Neural crest cell (in vitro differentiated cells): ENCODE results near the gene RESF1. TPM values are rescaled to one million over a fixed set of nuclear protein-coding genes. Genes with fewer than 3 reads are reported as not detected.

Experiments
- DNase-seq: peaks from one replicate; pipeline ENCODE4 v3.0.0; 2021; ENCODE audit warnings: low read depth, mixed read lengths, low spot score
- H3K27ac Mint-ChIP-seq: one replicate; pipeline ENCODE4 v1.8.0; 2021; ENCODE audit warnings: mild to moderate bottlenecking, mixed read lengths; ENCODE audit not compliant: unreplicated experiment
- H3K27me3 Mint-ChIP-seq: 2 replicates; pipeline ENCODE4 v1.8.0; 2021; ENCODE audit warnings: low read depth, mild to moderate bottlenecking, mixed read lengths
- H3K36me3 Mint-ChIP-seq: 2 replicates; pipeline ENCODE4 v1.8.0; 2021; ENCODE audit warnings: low read depth, mild to moderate bottlenecking, mixed read lengths
- H3K4me1 Mint-ChIP-seq: 2 replicates; pipeline ENCODE4 v1.8.0; 2021; ENCODE audit warnings: mixed read lengths
- H3K4me3 Mint-ChIP-seq: one replicate; pipeline ENCODE4 v1.8.0; 2021; ENCODE audit warnings: mild to moderate bottlenecking, mixed read lengths
- H3K9me3 Mint-ChIP-seq: 2 replicates; pipeline ENCODE4 v1.8.0; 2021; ENCODE audit warnings: mixed read lengths
- total RNA-seq: library from RNA; stranded (reverse); gene quantifications from 2 replicates; pipeline ENCODE4 v1.2.1, GENCODE V29; 2021
- TF ChIP-seq, protein P1 (sequence below): fragments of 200-600 bp; sonication (generic); conservative IDR thresholded peaks from 2 replicates; pipeline ENCODE4 v1.5.0; 2021; ENCODE audit warnings: antibody characterized with exemption, mild to moderate bottlenecking

Gene RESF1
- total RNA-seq, 1 donor from 2014 or later = 49.2 TPM

DNA sequence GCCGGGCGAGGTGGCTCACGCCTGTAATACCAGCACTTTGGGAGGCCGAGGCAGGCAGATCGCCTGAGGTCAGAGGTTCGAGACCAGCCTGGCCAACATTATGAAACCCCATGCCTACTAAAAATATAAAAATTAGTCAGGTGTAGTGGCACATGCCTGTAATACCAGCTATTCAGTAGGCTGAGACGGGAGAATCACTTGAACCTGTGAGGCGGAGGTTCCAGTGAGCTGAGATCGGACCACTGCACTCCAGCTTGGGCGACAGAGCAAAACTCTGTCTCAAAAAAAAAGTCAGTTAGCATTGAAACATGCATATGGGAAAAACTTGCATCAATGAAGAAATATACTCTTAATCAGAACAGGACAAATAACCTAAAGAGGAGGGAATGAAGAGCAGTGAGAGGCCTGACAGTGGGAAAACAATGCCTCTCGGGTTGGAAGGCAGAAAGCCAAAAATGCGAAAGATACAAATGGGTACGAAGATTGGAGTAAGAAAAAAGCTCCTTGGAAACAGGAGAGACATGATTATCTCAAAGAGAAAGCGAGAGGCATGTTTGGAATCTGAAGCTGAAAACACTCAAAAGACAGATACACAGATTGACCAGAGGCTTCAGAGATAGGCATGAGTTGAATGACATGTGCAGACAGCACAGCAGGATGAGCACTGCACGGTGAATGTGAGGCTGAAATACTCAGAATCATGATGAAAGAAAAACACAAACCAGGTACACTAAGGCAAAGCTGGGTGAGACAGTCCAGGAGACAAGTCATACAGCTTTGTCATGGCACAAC, 30.6 kb downstream of the RESF1 start:
- DNase-seq = no peak
- H3K4me1 Mint-ChIP-seq = no peaks in the 10 kb centered on the region
- no peaks in the 10 kb centered on the region for H3K27me3 Mint-ChIP-seq
- H3K4me3 Mint-ChIP-seq = no peak overlapping the region
- H3K9me3 Mint-ChIP-seq = peaks cover 15% of the 10 kb centered on the region
- peaks cover 46% of the 10 kb centered on the region for H3K36me3 Mint-ChIP-seq
- no peak overlapping the region for H3K27ac Mint-ChIP-seq
- TF ChIP-seq, protein P1, sequence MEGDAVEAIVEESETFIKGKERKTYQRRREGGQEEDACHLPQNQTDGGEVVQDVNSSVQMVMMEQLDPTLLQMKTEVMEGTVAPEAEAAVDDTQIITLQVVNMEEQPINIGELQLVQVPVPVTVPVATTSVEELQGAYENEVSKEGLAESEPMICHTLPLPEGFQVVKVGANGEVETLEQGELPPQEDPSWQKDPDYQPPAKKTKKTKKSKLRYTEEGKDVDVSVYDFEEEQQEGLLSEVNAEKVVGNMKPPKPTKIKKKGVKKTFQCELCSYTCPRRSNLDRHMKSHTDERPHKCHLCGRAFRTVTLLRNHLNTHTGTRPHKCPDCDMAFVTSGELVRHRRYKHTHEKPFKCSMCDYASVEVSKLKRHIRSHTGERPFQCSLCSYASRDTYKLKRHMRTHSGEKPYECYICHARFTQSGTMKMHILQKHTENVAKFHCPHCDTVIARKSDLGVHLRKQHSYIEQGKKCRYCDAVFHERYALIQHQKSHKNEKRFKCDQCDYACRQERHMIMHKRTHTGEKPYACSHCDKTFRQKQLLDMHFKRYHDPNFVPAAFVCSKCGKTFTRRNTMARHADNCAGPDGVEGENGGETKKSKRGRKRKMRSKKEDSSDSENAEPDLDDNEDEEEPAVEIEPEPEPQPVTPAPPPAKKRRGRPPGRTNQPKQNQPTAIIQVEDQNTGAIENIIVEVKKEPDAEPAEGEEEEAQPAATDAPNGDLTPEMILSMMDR = no peak

DNA sequence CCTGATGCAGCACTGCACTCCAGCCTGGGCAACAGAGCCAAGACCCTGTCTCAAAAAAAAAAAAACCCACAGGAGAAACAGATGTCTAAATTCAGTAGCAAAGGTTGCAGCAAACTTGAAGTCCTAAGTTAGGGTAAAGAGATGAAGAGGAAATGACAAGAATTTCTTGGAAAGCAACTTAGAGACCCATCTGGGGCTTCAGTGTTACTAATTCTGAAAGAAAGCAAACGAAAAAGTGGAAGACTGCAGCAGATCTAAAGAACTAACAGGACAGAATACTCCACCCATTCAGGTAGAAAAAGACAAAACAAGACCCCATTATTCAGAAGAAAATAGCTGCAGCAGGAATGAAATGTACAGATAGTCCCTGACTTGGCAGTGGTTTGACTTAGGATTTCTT, 31.9 kb downstream of the RESF1 start:
- no peak overlapping the region for H3K27ac Mint-ChIP-seq
- H3K4me3 Mint-ChIP-seq = no peak overlapping the region
- TF ChIP-seq, protein P1 = no peak
- no peaks in the 10 kb centered on the region for H3K27me3 Mint-ChIP-seq
- DNase-seq = no peak
- H3K36me3 Mint-ChIP-seq = peaks cover 32% of the 10 kb centered on the region
- H3K4me1 Mint-ChIP-seq = no peaks in the 10 kb centered on the region
- peaks cover 5% of the 10 kb centered on the region for H3K9me3 Mint-ChIP-seq

DNA sequence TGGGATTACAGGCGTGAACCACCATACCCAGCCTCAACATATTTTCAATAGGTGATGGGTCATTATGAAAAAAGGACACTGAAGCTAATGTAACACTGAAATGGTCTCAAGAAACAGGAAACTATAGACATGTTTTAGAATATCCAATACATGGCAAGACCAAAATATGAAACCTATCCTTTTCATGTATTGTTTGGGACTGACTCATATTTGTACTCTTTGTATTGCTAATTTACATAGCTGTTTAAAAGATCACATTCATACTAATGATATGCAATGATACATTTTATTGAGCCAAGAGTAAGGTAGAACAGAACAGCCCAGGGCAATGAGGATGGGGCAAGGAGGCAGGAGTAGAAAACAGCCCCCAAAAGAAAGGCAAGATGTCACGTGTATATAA, 32.6 kb downstream of the RESF1 start:
- no peak for DNase-seq
- TF ChIP-seq, protein P1 = no peak
- no peaks in the 10 kb centered on the region for H3K9me3 Mint-ChIP-seq
- no peak overlapping the region for H3K27ac Mint-ChIP-seq
- no peak overlapping the region for H3K4me3 Mint-ChIP-seq
- peaks cover 25% of the 10 kb centered on the region for H3K36me3 Mint-ChIP-seq
- H3K4me1 Mint-ChIP-seq = no peaks in the 10 kb centered on the region
- H3K27me3 Mint-ChIP-seq = no peaks in the 10 kb centered on the region

DNA sequence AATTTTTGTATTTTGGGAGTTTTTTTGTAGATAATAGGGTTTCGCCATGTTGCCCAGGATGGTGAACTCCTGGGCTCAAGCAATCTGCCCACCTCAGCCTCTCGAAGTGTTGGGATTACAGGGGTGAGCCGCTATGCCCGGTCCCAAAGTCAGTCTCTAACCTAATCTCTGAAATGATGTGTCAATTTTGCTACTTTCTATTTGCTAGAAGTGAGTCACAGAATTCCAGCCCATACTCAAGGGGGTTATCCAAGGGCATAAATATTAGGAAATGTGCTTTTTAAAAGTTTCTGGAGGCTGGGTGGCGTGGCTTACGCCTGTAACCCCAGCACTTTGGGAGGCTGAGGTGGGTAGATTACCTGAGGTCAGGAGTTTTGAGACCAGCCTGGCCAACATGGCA, 40.5 kb downstream of the RESF1 start:
- H3K9me3 Mint-ChIP-seq = no peaks in the 10 kb centered on the region
- H3K4me3 Mint-ChIP-seq = no peak overlapping the region
- no peak for DNase-seq
- no peaks in the 10 kb centered on the region for H3K4me1 Mint-ChIP-seq
- peaks cover 2% of the 10 kb centered on the region for H3K36me3 Mint-ChIP-seq
- TF ChIP-seq, protein P1 = no peak
- H3K27ac Mint-ChIP-seq = no peak overlapping the region
- no peaks in the 10 kb centered on the region for H3K27me3 Mint-ChIP-seq

DNA sequence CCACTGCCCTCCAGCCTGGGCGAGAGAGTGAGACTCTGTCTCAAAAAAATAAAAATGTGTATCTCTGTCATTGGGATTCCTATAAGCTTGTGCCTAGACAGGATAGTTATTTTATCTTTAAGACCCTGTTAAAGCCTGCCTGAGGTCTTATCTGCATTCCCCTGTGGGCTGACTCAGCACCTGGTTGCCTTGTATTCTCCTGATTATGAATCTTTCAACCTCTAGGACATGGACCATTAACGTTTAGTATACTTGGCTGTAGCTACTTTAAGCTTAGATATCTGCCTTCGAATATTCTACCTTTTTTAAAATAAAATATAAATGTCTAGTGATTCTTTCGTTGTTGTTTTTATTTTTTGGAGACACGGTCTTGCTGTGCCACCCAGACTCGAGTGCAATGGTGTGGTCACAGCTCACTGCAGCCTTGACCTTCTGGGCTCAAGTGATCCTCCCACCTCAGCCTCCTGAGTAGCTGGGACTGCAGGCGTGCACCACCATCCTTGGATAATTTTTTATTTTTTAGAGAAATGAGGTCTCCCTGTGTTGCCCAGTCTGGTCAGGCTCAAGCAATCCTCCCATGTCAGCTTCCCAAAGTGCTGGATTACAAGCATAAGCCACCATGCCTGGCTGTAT, 41.3 kb downstream of the RESF1 start:
- Mint-ChIP-seq H3K4me3 (no peak overlapping the region), H3K27me3 (no peaks in the 10 kb centered on the region), H3K9me3 (no peaks in the 10 kb centered on the region), H3K36me3 (peaks cover 2% of the 10 kb centered on the region), H3K27ac (no peak overlapping the region), H3K4me1 (no peaks in the 10 kb centered on the region)
- no peak for DNase-seq
- TF ChIP-seq, protein P1 = no peak
